SU-DHL-6 (cell line): ENCODE measurements around the gene AURKAIP1.

Experiments
- CTCF ChIP-seq: fragments of 200-600 bp; sonication (generic); IDR thresholded peaks from one replicate; pipeline ENCODE4 v1.5.1; 2017; ENCODE audit warnings: antibody characterized with exemption, mild to moderate bottlenecking, low read length, moderate library complexity; ENCODE audit not compliant: insufficient read depth, poor library complexity, severe bottlenecking
- EZH2phosphoT487 ChIP-seq: fragments of 200-600 bp; sonication (generic), shearing (Covaris generic); conservative IDR thresholded peaks from 2 replicates; pipeline ENCODE4 v1.6.1; 2018; ENCODE audit warnings: mild to moderate bottlenecking, antibody characterized with exemption, low read length, moderate library complexity, mixed read lengths

- TF ChIP-seq EZH2phosphoT487 (no peak), CTCF (no peak)
Measured at GRCh38 chr1:1380860-1381259, 5.9 kb upstream of the AURKAIP1 start.
